ENCODE data around the gene PLS1. TPM values are rescaled to one million over a fixed set of nuclear protein-coding genes. Genes with fewer than 3 reads are reported as not detected.

The PLS1 gene
- polyA plus RNA-seq, 1 donor, result 0.61 TPM

Other genes with a start within 250 kb of the PLS1 start
- 18.8 TPM for gene XRN1, start 148.4 kb upstream of the PLS1 start, polyA plus RNA-seq (ENCODE audit: insufficient read length)
- gene ATR, start 17.7 kb upstream of the PLS1 start, polyA plus RNA-seq (ENCODE audit: insufficient read length), result 11.1 TPM
- gene TRPC1, start 127.6 kb downstream of the PLS1 start, polyA plus RNA-seq (ENCODE audit: insufficient read length), result 7.3 TPM